HEK293T (cell line): ENCODE measurements around the gene TRIM62.

Experiments used
- CTCF ChIA-PET: fragments of 350-600 bp; formaldehyde crosslinking; extraction: SDS; loops from one replicate; lab custom pipeline; 2021; ENCODE audit warnings: antibody characterized with exemption, inconsistent platforms; lab: Yijun Ruan, JAX
- POLR2A ChIA-PET: fragments of 350-600 bp; formaldehyde crosslinking; extraction: SDS; loops from one replicate; lab custom pipeline; 2020; ENCODE audit warnings: antibody characterized with exemption, inconsistent platforms; lab: Yijun Ruan, JAX
- DNase-seq: peaks from one replicate; pipeline ENCODE4 v3.0.0; 2012; ENCODE audit warnings: mixed read lengths; ENCODE audit errors: extremely low spot score
- ARNT ChIP-seq: fragments of 450-650 bp; IDR thresholded peaks from 2 replicates; pipeline ENCODE4 v1.6.1; 2017; ENCODE audit warnings: mild to moderate bottlenecking
- BHLHE40 ChIP-seq: fragments of 450-650 bp; IDR thresholded peaks from 2 replicates; pipeline ENCODE4 v1.6.1; 2016; ENCODE audit warnings: mild to moderate bottlenecking, moderate library complexity, borderline replicate concordance
- CTBP1 ChIP-seq: fragments of 450-650 bp; IDR thresholded peaks from 2 replicates; pipeline ENCODE4 v1.6.1; 2016; ENCODE audit warnings: borderline replicate concordance
- ELF4 ChIP-seq: fragments of 450-650 bp; IDR thresholded peaks from 2 replicates; pipeline ENCODE4 v1.6.1; 2017; ENCODE audit warnings: antibody characterized with exemption
- FOXA1 ChIP-seq: fragments of 450-650 bp; IDR thresholded peaks from 2 replicates; pipeline ENCODE4 v1.6.1; 2016; ENCODE audit warnings: mild to moderate bottlenecking
- FOXK2 ChIP-seq: fragments of 450-650 bp; IDR thresholded peaks from 2 replicates; pipeline ENCODE4 v1.6.1; 2016; ENCODE audit warnings: mild to moderate bottlenecking
- FOXM1 ChIP-seq: fragments of 450-650 bp; IDR thresholded peaks from 2 replicates; pipeline ENCODE4 v1.6.1; 2017; ENCODE audit warnings: mild to moderate bottlenecking, borderline replicate concordance
- HDGF ChIP-seq: fragments of 450-650 bp; IDR thresholded peaks from 2 replicates; pipeline ENCODE4 v1.6.1; 2017; ENCODE audit warnings: antibody characterized with exemption, borderline replicate concordance
- L3MBTL2 ChIP-seq: fragments of 450-650 bp; conservative IDR thresholded peaks from 2 replicates; pipeline ENCODE4 v1.6.1; 2016; ENCODE audit warnings: mild to moderate bottlenecking
- LEF1 ChIP-seq: fragments of 450-650 bp; IDR thresholded peaks from 2 replicates; pipeline ENCODE4 v1.6.1; 2017; ENCODE audit warnings: mild to moderate bottlenecking, borderline replicate concordance
- NFRKB ChIP-seq: fragments of 450-650 bp; IDR thresholded peaks from 2 replicates; pipeline ENCODE4 v1.6.1; 2016; ENCODE audit warnings: mild to moderate bottlenecking, moderate library complexity
- PKNOX1 ChIP-seq: fragments of 450-650 bp; IDR thresholded peaks from 2 replicates; pipeline ENCODE4 v1.6.1; 2016
- SP1 ChIP-seq: fragments of 450-650 bp; IDR thresholded peaks from 2 replicates; pipeline ENCODE4 v1.6.1; 2017
- SUZ12 ChIP-seq: fragments of 450-650 bp; IDR thresholded peaks from 2 replicates; pipeline ENCODE4 v1.6.1; 2016; ENCODE audit warnings: mild to moderate bottlenecking
- TARDBP ChIP-seq: fragments of 450-650 bp; IDR thresholded peaks from 2 replicates; pipeline ENCODE4 v1.6.1; 2016
- ZNF384 ChIP-seq: fragments of 450-650 bp; IDR thresholded peaks from 2 replicates; pipeline ENCODE4 v1.6.1; 2016

TRIM62 gene

GRCh38 chr1:33165209-33165608 lies 16.6 kb downstream of the TRIM62 start:
- ChIA-PET POLR2A (no interaction called here), CTCF (no interaction called here)
- no peak for TF ChIP-seq HDGF
- TF ChIP-seq TARDBP = no peak
- no peak for TF ChIP-seq L3MBTL2
- peak; percentile 83 for DNase-seq

- ChIA-PET CTCF (interaction anchor here (0.6 kb wide), 1 partner anchor 16 kb away, joined by 3 read pairs; no protein-coding TSS in a partner anchor), POLR2A (no interaction called here)
- no peak for TF ChIP-seq L3MBTL2
- TF ChIP-seq PKNOX1 = peak; percentile 73
- DNase-seq = peak; percentile 53
These were observed 18.0 kb downstream of the TRIM62 start for GRCh38 chr1:33163621-33164519.

GRCh38 chr1:33162141-33162540 lies 19.7 kb downstream of the TRIM62 start:
- DNase-seq = no peak
- ChIA-PET POLR2A (no interaction called here), CTCF (interaction anchor here (0.7 to 1.7 kb wide), 2 partner anchors 14 to 24 kb away, joined by 4 read pairs; no protein-coding TSS in a partner anchor)
- no peak for TF ChIP-seq HDGF
- TF ChIP-seq FOXK2 = no peak
- no peak for TF ChIP-seq FOXM1
- no peak for TF ChIP-seq PKNOX1
- no peak for TF ChIP-seq ZNF384
- no peak for TF ChIP-seq LEF1
- TF ChIP-seq NFRKB = no peak
- TF ChIP-seq CTBP1 = no peak
- no peak for TF ChIP-seq L3MBTL2
- no peak for TF ChIP-seq ELF4
- TF ChIP-seq ARNT = no peak
- no peak for TF ChIP-seq SUZ12
- no peak for TF ChIP-seq SP1
- TF ChIP-seq BHLHE40 = no peak
- TF ChIP-seq FOXA1 = no peak
- no peak for TF ChIP-seq TARDBP

GRCh38 chr1:33161061-33161681 lies 20.7 kb downstream of the TRIM62 start:
- ChIA-PET CTCF (interaction anchor here (1.7 kb wide), 1 partner anchor 13 kb away, joined by 4 read pairs; no protein-coding TSS in a partner anchor), POLR2A (no interaction called here)
- DNase-seq = peak; percentile 79
- TF ChIP-seq HDGF (peak; percentile 73; the same call in 1 of the 2 replicates), BHLHE40 (no peak)

- ChIA-PET POLR2A (no interaction called here), CTCF (no interaction called here)
- TF ChIP-seq FOXA1 (no peak), SP1 (no peak), HDGF (no peak), L3MBTL2 (no peak), BHLHE40 (no peak), TARDBP (no peak), FOXK2 (no peak), ARNT (no peak), PKNOX1 (no peak), ZNF384 (no peak), SUZ12 (no peak), FOXM1 (no peak), ELF4 (no peak), NFRKB (no peak), CTBP1 (no peak), LEF1 (no peak)
- no peak for DNase-seq
These were observed 22.3 kb downstream of the TRIM62 start for GRCh38 chr1:33159577-33159976.

GRCh38 chr1:33158366-33158765 lies 23.5 kb downstream of the TRIM62 start:
- TF ChIP-seq NFRKB (no peak), BHLHE40 (no peak), LEF1 (no peak), PKNOX1 (no peak), CTBP1 (no peak), ZNF384 (no peak), SP1 (no peak), FOXK2 (no peak), TARDBP (no peak), ARNT (no peak)
- DNase-seq = no peak
- ChIA-PET POLR2A (no interaction called here), CTCF (no interaction called here)
